Measurements from ENCODE around the gene DNAJC12.
"Not testable (repeated sequence)": the region's sequence is repeated elsewhere in the genome, so short reads cannot be mapped to it uniquely, and the experiment has no call there.

DNAJC12 gene

DNA sequence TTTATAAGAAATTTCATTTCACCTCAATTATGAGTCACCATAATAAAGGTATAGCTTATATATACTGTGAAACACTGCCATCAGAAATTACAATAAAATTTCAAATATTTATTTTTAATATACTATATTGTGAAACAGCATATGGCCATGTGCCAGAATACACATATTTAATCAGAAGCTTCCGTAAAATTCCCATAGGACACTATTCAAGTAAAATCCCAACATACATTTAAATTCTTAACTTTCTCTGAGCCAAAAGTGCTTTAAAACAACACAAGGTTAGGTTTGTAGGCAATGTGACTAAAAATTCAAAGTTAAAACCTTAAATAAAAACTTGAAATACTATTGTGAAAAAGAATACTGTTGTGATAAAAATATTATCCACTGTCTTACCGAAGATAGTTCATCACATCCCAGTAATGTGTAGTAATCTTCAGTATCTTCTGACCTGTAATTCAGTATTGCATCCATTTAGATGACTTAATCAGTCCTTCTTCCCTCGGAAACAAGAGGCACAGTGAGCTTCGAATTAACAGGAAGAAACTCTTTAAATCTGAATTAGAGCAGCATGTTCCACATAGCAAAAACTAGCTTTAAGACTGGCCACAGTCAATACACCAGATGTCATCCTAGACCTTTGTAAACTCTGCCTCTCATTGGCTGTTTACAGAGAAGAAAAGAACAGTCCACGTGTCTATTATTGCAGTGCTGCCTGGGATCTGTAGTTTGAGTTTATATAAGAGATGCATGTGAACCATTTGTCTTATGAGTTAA is at the start of gene DNAJC12:
Gene DNAJC12 (minus strand): TSS at position 648 of the 774 bp plus-strand sequence. CDS start 177 bp downstream, at position 471.
- DNase-seq, result no peak

GRCh38 chr10:67884842-67885670 is 47.1 kb upstream of the DNAJC12 start:
- peak; percentile 84 for DNase-seq

DNA sequence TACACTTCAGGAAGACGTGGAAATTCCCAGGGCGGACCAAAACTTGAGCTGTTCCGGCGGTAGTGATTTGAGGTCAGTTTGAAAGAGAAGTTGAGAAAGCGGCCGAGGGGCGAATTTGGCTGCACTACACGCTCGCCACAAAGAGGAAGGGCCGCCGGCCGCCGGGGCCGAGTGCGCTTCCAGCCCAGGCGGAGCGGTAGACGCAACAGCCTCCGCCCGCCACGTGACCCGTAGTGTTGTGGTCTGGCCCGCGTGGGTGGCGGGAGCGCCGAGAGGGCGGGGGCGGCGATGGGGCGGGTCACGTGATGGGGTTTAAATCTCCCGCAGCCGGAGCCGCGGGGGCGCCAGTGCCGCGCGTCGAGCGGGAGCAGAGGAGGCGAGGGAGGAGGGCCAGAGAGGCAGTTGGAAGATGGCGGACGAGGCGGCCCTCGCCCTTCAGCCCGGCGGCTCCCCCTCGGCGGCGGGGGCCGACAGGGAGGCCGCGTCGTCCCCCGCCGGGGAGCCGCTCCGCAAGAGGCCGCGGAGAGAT is 46.4 kb upstream of the DNAJC12 start, which contains the start of gene SIRT1:
Gene SIRT1 (plus strand): TSS at position 344 of the 529 bp plus-strand sequence. CDS start 66 bp downstream, at position 410.
- peak; percentile 96 for DNase-seq

DNA sequence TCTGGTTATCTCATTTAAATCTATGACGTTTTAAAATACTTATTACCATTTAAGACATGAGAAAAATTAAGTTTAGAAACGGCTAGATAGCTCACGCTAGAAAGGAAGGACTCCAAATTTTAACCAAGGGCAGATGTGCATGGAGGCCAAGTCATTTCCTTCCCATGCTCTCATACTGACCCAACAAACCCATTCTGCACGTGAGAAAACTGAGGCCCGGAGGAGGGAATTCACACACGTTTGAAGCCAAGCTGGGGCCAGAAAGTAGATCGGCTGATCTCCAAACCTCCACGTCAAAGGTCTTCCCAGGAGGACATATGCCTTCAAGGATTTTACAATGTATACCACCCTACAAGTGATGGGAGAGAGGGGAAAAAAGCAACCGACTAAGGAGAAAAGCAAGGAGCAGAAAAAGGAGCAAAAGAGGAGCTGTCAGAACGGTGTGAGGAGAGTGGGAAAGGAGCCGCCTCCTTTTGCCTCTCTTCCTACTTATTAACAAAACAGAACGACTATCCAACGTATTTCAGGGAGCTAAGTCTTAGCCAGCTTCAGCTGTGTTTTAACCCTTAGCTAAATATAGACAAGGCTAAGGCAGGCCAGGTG is 45.8 kb upstream of the DNAJC12 start:
- DNase-seq, result no peak

GRCh38 chr10:67878133-67878532 is 40.1 kb upstream of the DNAJC12 start:
- DNase-seq, result no peak

GRCh38 chr10:67877421-67877820 is 39.4 kb upstream of the DNAJC12 start:
- not testable (repeated sequence) for DNase-seq

GRCh38 chr10:67875340-67876238 is 37.6 kb upstream of the DNAJC12 start:
- no peak for DNase-seq

DNA sequence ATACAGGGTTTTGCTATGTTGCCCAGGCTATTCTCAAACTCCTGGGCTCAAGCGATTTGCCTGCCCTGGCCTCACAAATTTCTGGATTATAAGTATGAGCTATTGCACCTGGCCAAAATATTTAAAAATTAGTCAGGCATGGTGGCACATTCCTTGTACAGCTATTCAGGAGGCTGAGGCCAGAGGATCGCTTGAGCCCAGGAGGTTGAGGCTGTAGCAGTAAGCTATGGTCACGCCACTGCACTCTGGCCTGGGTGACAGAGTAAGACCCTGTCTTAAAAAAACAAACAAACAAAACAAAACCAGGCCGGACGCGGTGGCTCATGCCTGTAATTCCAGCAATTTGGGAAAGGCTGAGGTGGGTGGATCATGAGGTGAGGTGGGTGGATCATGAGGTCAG is 32.0 kb upstream of the DNAJC12 start:
- no peak for DNase-seq

- no peak for DNase-seq
These were observed 30.1 kb upstream of the DNAJC12 start for GRCh38 chr10:67868132-67868531.

GRCh38 chr10:67864607-67865371 is 26.8 kb upstream of the DNAJC12 start:
- DNase-seq, result no peak

GRCh38 chr10:67863094-67863493 is 25.1 kb upstream of the DNAJC12 start:
- no peak for DNase-seq

DNA sequence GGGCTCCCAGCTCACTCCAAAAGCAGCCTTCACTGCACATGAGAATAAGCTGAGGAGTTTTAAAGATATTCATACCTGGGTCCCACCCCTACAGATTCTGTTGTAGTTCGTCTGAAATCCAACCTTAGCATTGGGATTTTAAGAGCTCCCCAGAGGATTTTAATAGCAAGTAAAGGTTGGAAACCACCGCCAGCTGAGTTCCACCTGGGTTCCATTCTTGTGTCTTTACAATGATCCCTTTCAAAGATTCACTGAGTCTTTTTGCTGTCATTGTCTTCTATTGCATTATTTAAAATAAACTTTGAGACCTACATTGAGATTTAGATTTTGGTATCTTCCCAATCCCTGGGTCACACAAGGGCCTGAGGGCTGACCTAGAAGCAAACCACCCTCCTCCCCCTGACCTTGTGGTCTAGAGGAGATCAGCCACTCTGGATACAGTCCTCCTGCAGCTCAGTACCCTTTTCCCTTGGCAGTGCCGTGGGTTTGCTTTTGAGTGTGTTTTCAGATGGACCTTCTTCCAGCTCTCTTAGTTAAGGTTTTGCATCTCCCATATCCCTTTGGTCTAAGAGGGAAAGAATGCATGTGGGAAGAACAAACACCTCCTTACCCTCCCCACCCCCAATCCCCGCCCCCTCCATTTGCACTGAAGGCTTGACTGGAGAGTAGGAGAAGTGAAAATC is 23.9 kb upstream of the DNAJC12 start:
- no peak for DNase-seq

- no peak for DNase-seq
These were observed 21.0 kb upstream of the DNAJC12 start for GRCh38 chr10:67858971-67859370.

DNA sequence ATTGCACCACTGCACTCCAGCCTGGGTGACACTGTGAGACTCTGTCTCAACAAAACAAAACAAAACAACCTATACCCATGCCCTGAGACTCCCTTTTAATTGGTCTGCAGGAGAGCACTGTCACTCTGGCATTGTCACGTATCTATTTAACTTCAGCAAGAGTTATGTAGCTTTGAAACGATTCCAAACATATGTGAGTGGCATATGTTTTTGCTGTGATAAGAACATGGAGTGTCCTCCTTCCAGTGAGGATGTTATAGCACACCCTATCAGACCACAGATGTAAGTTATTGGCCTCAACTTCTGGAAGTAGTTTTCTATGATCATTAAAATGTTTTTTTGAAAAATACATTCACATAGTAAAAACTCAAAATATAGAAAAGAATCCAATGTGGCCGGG is 15.5 kb upstream of the DNAJC12 start:
- no peak for DNase-seq

- DNase-seq, result no peak
These were observed 14.8 kb upstream of the DNAJC12 start for GRCh38 chr10:67852761-67853160.

DNA sequence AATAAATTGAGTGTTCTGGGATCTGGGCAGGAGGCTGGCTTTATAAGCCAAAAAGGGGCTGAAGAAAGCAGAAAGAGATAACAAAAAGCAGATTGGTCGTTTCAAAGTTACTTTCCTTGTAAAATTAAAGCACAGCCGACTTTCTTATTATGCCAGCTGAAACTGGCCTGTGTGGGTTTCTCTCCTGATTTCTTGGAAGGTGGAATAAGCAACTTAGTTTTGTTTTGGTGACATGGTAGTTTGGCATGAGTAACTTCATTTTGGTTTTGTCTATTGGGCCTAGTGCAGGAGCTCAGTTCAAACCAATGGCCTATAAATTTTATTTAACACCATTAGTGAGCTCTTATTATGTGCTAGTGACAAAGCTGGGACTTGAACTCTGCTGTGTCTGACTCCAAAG is 13.2 kb upstream of the DNAJC12 start:
- DNase-seq, result no peak

- DNase-seq, result peak; percentile 96
These were observed 11.5 kb upstream of the DNAJC12 start for GRCh38 chr10:67849331-67850011.

- no peak for DNase-seq
These were observed 5.3 kb upstream of the DNAJC12 start for GRCh38 chr10:67843284-67843683.

GRCh38 chr10:67841737-67842136 is 3.7 kb upstream of the DNAJC12 start:
- DNase-seq, result no peak

DNA sequence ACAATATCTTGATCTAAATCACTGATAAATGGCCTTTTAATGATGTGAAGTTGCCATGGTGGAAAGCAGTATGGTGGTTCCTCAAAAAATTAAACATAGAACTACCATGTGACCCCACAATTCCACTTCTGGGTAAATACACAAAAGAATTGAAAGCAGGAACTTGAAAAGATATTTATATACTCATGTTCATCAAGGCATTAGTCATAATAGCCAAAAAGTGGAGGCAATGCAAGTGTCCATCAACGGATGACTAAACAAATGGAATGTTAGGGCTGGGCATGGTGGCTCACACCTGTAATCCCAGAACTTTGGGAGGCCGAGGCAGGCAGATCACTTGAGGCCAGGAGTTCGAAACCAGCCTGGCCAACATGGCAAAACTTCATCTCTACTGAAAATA is 2.0 kb upstream of the DNAJC12 start:
- no peak for DNase-seq

Data from CD4-positive, alpha-beta T cell treated with Interleukin-6 for 4 hours (primary cell).